T-helper 17 cell (primary cell): ENCODE results near the gene PREX1. TPM values are rescaled to one million over a fixed set of nuclear protein-coding genes. Genes with fewer than 3 reads are reported as not detected.
A peak's percentile ranks its signal among the peaks of the same experiment; 100 is the strongest.

Experiments
- ATAC-seq: fragments of 150-1000 bp; cut with Tn5 transposase; 2 replicates; pipeline ENCODE4 v1.10.0; 2021; ENCODE audit warnings: mild to moderate bottlenecking, moderate library complexity
- DNase-seq, 3 donors: peaks; one replicate each; pipeline versions ENCODE4 v3.0.0 to v3.0.0-alpha.2; 2020 to 2021
- H3K9me3 ChIP-seq: one replicate; pipeline ENCODE4 v1.7.0; 2013; ENCODE audit warnings: low read length, mild to moderate bottlenecking; ENCODE audit not compliant: control insufficient read depth, poor library complexity, severe bottlenecking
- H3K27ac Mint-ChIP-seq: one replicate; pipeline ENCODE4 v1.8.0; 2022; ENCODE audit warnings: mild to moderate bottlenecking, moderate library complexity, mixed read lengths
- H3K27me3 Mint-ChIP-seq: one replicate; pipeline ENCODE4 v1.8.0; 2022; ENCODE audit warnings: mixed read lengths
- H3K36me3 Mint-ChIP-seq: one replicate; pipeline ENCODE4 v1.8.0; 2022; ENCODE audit warnings: low read depth, mixed read lengths
- H3K4me1 Mint-ChIP-seq: one replicate; pipeline ENCODE4 v1.8.0; 2022; ENCODE audit warnings: mild to moderate bottlenecking, mixed read lengths
- H3K4me3 Mint-ChIP-seq: one replicate; pipeline ENCODE4 v1.8.0; 2022; ENCODE audit warnings: mild to moderate bottlenecking, moderate library complexity, mixed read lengths
- total RNA-seq, 4 donors: library from RNA in 2 of 4; stranded (reverse) in 2 of 4; gene quantifications; one replicate each; pipeline ENCODE4 v1.2.3 and lab custom pipeline; 2022 to 2026

The PREX1 gene
- total RNA-seq, 2 donors from 2014 or later, result 188 to 200 TPM

DNA sequence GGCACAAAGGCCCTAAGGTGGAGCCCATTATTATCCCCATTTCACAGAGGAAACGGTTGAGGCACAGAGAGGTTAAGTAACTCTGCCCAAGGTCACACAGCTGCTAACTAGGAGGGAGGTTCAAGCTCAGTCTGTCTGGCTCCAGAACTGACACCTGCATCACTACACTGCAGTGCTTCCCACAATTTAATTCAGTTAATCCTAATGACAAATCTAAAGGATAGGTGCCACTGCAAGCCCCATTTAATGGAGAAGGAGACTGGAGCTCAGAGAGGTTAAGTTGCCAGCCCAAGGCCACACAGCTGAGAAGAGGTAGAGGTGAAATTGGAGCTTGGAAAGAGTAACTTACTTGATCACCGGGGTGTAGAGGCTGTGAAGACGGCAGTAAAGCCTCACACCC, 148.8 kb downstream of the PREX1 start:
- Mint-ChIP-seq H3K27me3 (no peaks in the 10 kb centered on the region), H3K36me3 (peaks cover 6% of the 10 kb centered on the region), H3K4me3 (no peak overlapping the region), H3K4me1 (peaks cover 4% of the 10 kb centered on the region), H3K27ac (no peak overlapping the region)
- DNase-seq (no peak), ATAC-seq (no peak)
- H3K9me3 ChIP-seq, result no peaks in the 10 kb centered on the region

DNA sequence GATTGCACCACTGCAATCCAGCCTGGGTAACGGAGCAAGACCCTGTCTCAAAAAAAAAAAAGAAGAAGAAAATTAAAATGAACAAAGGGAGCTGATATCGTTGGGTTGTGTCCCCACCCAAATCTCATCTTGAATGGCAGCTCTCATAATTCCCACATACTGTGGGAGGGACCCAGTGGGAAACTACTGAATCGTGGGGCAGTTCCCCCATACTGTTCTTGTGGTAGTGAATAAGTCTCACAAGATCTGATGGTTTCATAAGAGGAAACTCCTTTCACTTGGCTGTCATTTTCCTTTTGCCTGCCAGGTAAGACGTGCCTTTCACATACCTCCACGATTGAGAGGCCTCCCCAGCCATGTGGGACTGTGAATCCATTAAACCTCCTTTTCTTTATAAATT, 149.4 kb downstream of the PREX1 start:
- no peak overlapping the region for H3K4me3 Mint-ChIP-seq
- DNase-seq (no peak), ATAC-seq (no peak)
- peaks cover 4% of the 10 kb centered on the region for H3K4me1 Mint-ChIP-seq
- peaks cover 6% of the 10 kb centered on the region for H3K36me3 Mint-ChIP-seq
- no peaks in the 10 kb centered on the region for H3K27me3 Mint-ChIP-seq
- H3K27ac Mint-ChIP-seq, result peak overlapping the region; percentile 2
- no peaks in the 10 kb centered on the region for H3K9me3 ChIP-seq

DNA sequence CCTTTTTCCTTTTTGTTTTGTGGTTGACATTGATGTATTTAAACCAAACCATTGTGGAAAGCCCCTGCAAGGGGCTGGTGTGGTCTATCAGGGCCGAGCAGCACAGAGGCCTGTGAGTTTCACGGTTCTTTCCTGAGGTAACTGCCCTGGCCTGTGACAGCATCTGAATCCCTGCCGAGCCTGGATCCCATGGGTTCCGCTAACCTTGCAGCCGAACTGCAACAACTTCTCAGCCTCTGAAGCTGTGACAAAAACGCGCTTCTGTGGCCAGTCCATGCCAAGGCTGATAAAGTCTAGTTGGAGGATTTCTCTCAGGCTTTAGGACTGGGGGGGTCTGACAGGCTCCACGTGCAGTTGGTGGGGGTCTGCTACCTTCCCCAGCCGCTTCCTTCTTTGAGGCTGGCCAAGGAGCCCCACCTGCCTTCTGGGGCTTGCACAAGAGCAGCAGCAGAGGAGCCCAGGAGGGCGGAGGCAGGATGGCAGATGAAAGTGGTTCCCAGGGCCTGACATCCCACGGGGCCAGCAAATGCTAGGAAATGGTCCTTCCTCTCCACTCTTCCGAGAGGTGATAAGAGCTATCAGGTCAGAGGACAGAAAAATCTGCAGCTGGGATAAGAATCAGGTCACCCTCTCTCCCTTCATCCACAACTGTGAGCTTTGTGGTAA, 150.9 kb downstream of the PREX1 start:
- H3K4me1 Mint-ChIP-seq, result peaks cover 13% of the 10 kb centered on the region
- peaks cover 11% of the 10 kb centered on the region for H3K36me3 Mint-ChIP-seq
- H3K27me3 Mint-ChIP-seq, result no peaks in the 10 kb centered on the region
- no peak for DNase-seq
- H3K4me3 Mint-ChIP-seq, result peak overlapping the region; percentile 15
- no peaks in the 10 kb centered on the region for H3K9me3 ChIP-seq
- peak overlapping the region; percentile 37 for H3K27ac Mint-ChIP-seq
- no peak for ATAC-seq

DNA sequence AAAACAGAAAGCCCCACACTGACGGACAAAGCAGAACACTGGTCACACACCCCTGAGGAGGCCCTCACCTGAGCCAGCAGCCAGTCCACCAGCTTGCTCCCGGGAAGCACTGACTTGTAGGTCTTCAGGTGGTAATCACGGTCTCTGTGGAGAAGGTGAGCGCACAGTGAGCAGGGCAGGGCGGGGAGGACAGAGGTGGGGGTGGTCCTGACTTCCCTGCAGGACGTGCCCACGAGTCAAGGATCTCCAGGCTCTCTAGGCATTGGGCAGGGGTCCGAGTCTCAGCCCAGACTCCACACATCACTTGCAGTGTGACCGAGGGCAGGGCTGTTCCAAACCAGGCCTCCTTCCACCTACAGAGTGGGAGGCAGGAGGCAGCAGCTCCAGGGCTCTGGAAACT, 151.7 kb downstream of the PREX1 start:
- peaks cover 15% of the 10 kb centered on the region for H3K4me1 Mint-ChIP-seq
- H3K27me3 Mint-ChIP-seq, result no peaks in the 10 kb centered on the region
- peaks cover 13% of the 10 kb centered on the region for H3K36me3 Mint-ChIP-seq
- peak overlapping the region; percentile 81 for H3K27ac Mint-ChIP-seq
- ATAC-seq (no peak), DNase-seq (no peak)
- no peak overlapping the region for H3K4me3 Mint-ChIP-seq
- no peaks in the 10 kb centered on the region for H3K9me3 ChIP-seq

DNA sequence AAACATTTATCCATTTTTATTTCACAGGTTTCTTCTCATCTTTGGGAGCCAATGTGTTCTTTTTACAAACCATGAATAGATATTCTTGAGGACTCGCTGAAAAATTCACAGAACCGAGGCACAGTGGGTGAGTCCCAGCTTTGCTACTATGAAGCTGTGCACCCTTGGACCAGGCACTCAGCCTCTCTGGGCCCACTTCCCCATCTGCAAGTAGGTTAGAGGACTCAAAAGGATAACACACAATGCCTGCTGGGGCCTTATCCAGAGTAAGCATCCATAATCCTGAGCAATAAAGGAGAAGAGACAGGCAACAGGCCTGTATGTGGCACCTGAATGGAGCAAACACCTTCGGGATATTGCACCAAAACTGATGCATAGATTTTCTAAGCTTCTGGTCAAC, 153.3 kb downstream of the PREX1 start:
- Mint-ChIP-seq H3K27me3 (no peaks in the 10 kb centered on the region), H3K36me3 (peaks cover 13% of the 10 kb centered on the region), H3K4me3 (no peak overlapping the region), H3K4me1 (peaks cover 18% of the 10 kb centered on the region), H3K27ac (no peak overlapping the region)
- no peak for ATAC-seq
- DNase-seq, result no peak
- no peaks in the 10 kb centered on the region for H3K9me3 ChIP-seq

DNA sequence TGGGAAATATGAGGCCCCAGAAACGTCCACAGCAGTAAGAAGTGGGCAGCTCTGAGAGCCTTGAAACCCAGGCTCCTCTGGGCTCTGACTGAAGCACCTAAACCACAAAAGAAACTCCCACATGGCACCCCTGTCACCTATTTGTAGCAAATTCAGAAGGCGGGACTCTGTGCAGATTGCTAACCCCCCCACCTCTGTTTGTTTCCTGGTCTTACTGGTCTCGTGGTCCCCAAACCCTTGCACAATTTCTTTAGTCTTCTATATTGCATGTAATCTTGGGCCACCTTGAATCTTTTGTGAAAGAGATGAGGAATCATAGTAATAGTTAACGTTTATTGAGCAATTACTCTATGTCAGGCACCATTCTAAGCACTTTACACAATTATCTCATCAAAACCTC, 154.3 kb downstream of the PREX1 start:
- ATAC-seq (no peak), DNase-seq (no peak)
- Mint-ChIP-seq H3K27me3 (no peaks in the 10 kb centered on the region), H3K4me3 (no peak overlapping the region), H3K4me1 (peaks cover 22% of the 10 kb centered on the region), H3K27ac (peak overlapping the region; percentile 88), H3K36me3 (peaks cover 6% of the 10 kb centered on the region)
- no peaks in the 10 kb centered on the region for H3K9me3 ChIP-seq

DNA sequence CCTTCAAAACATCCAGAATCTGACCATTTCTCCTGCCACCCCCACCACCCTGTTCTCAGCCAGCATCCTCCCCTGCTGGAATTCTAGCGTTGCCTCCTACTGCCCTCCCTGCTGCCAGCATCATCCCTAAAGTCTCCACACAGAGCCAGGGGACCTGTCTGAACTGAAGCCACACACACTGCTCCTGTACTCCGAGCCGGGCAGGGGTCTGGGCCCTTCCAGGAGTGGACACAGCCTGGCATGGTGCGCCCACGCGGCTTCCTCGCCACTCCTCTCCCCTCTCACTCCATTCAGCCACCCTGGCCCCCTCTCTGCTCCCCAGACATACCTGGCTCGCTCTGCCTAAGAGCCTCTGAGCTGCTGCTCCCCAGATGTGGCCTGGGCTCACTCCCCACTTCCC, 155.5 kb downstream of the PREX1 start:
- Mint-ChIP-seq H3K27ac (peak overlapping the region; percentile 88), H3K4me1 (peaks cover 20% of the 10 kb centered on the region), H3K36me3 (peaks cover 6% of the 10 kb centered on the region), H3K27me3 (no peaks in the 10 kb centered on the region), H3K4me3 (no peak overlapping the region)
- no peaks in the 10 kb centered on the region for H3K9me3 ChIP-seq
- DNase-seq, result no peak
- ATAC-seq, result no peak

DNA sequence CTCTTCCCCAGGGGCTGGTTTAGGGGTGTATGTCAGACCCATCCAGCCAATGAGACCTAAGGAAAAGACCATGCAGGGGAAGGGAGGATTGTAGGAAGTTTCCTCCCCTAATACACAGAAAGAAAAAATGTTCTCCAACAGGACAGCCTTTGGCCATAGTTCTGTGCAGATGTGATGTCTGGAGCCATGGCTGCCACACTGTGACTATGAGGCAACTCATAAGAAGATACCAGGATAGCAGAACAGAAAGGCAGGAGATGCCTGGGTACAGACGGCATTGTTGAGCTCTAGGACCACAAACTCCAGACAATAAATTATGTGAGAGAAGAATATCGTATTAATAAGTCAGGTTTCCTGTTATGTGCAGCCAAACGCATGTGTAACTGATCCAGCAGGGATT, 156.7 kb downstream of the PREX1 start:
- DNase-seq (no peak), ATAC-seq (no peak)
- Mint-ChIP-seq H3K36me3 (peaks cover 6% of the 10 kb centered on the region), H3K27ac (no peak overlapping the region), H3K4me3 (no peak overlapping the region), H3K27me3 (no peaks in the 10 kb centered on the region), H3K4me1 (peaks cover 18% of the 10 kb centered on the region)
- no peaks in the 10 kb centered on the region for H3K9me3 ChIP-seq

DNA sequence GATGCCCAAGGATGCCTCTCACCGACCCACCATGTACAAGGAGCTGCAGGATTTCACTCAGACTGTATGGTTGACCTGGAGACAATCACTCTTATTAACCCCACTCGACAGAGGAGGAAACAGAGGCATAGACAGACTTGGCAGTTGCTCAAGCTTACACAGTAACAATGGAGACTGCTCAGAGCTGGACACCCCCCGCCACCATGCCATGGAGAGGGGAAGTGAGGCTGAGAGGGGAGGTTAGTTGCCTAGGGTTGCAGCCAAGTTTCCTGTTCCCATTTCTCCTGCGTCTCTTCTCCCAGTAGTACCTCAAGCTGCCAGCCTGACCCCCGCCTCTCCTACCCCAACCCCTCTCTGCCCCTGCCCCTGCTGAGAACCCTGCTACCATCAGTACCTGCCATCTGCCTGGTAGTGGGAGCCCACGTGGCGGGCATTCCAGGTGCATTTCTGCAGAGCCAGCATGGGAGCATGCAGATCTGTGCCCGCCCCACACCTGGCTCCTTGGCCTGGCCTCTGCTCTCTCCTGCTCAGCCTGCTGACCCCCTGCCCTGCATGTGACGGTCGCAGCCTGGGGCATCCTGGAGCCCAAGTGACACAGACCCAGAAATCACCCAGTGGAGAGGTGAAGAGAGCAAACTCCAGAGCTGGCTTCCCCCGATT, 157.7 kb downstream of the PREX1 start:
- DNase-seq (no peak), ATAC-seq (no peak)
- H3K9me3 ChIP-seq, result no peaks in the 10 kb centered on the region
- Mint-ChIP-seq H3K27me3 (no peaks in the 10 kb centered on the region), H3K27ac (no peak overlapping the region), H3K36me3 (peaks cover 6% of the 10 kb centered on the region), H3K4me3 (no peak overlapping the region), H3K4me1 (peaks cover 18% of the 10 kb centered on the region)

DNA sequence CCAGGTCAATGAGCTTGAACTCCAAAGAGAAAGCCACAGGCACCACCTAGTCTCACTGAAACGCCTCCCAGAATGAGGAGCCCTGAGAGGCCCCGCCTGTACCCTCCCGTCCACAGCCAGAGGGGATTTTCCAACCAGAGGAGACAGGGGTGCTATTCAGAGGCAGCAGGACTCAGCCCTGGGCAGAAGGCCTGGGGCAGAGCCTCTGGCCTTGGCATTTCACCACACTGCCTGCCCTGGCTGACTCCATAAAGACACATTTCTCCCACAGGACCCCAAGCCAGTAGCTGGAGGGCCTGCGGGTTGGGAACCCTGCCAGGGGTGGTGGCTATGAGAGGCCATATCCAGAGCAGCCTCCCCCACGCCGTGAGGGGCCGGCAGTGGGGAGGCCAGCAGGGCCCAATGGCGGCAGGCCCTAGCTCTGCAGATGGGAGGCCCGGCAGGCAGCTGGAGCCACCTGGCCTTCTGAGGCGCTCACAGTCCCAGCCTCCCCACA, 159.3 kb downstream of the PREX1 start:
- Mint-ChIP-seq H3K4me1 (peaks cover 21% of the 10 kb centered on the region), H3K27me3 (no peaks in the 10 kb centered on the region), H3K36me3 (peaks cover 9% of the 10 kb centered on the region), H3K4me3 (no peak overlapping the region), H3K27ac (peak overlapping the region; percentile 89)
- DNase-seq (no peak), ATAC-seq (no peak)
- H3K9me3 ChIP-seq, result no peaks in the 10 kb centered on the region

DNA sequence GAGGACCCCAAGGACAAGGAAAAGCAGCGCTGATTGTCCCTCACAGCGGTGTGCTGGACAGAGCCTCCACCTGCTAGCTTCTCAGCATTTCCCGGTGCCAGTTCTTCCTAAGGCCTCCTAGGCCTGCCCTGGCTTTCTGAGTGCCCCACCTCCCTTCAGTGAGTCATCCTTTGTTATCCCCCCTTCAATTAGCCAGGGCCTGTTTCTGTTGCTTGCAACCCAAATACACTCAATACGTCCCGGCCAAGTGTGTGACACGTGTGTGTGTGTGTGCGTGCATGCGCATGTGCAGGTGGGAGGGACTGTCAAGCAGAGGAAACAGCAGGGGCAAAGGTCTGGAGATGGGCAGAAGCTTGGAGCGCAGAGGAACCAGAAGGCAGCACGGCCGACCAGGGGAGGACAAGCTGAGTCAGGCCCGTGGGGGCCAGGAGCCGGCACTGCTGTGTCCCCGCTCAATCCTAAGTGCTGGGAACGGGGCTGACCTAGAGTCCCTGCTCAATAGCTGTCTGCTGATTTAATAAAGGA, 159.8 kb downstream of the PREX1 start:
- ATAC-seq (no peak), DNase-seq (no peak)
- Mint-ChIP-seq H3K36me3 (peaks cover 9% of the 10 kb centered on the region), H3K27ac (peak overlapping the region; percentile 57), H3K4me1 (peaks cover 20% of the 10 kb centered on the region), H3K27me3 (no peaks in the 10 kb centered on the region), H3K4me3 (no peak overlapping the region)
- H3K9me3 ChIP-seq, result no peaks in the 10 kb centered on the region

DNA sequence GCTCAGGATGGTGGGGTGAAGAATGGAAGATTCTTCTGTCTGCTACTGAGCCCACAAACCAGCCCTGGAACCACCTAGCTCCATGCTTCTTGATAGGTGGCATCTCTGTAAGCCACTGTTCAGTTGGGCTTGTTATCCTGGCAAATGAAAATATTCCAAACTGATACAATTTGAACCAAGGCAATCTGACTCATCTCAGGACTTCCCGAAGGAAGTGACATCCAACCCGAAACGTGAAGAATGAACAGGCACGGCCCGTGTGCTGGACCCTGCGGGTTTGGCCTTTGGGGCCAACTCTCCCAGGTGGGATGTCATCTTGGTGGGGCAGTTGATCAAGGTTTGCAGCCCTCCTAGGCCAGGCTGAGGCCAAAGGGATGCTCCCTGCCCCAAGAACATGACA, 160.3 kb downstream of the PREX1 start:
- ATAC-seq (no peak), DNase-seq (no peak)
- Mint-ChIP-seq H3K4me1 (peaks cover 19% of the 10 kb centered on the region), H3K27me3 (no peaks in the 10 kb centered on the region), H3K27ac (peak overlapping the region; percentile 57), H3K4me3 (no peak overlapping the region), H3K36me3 (peaks cover 13% of the 10 kb centered on the region)
- no peaks in the 10 kb centered on the region for H3K9me3 ChIP-seq

DNA sequence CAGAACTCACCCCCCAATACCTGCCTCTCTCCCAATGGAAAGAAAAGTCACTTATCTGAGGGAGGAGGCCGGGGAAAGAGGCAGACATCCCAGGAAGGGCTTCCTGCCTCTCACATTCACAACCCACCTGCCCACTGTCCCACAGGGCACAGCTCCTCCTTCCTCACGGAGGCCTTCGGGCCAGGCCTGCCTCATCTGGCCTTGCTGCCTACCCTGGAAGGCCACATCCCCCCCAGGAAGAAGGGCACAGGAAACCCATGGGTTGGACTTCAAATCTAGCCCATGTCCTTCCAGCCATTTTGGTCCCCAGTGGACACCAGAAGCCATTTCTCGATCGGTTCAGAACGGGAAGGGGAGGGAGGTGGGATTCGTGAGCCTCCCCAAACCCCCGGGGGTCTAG, 162.0 kb downstream of the PREX1 start:
- ATAC-seq, result no peak
- H3K9me3 ChIP-seq, result no peaks in the 10 kb centered on the region
- H3K4me1 Mint-ChIP-seq, result peaks cover 15% of the 10 kb centered on the region
- no peak overlapping the region for H3K4me3 Mint-ChIP-seq
- no peak for DNase-seq
- peaks cover 8% of the 10 kb centered on the region for H3K36me3 Mint-ChIP-seq
- H3K27me3 Mint-ChIP-seq, result no peaks in the 10 kb centered on the region
- no peak overlapping the region for H3K27ac Mint-ChIP-seq

DNA sequence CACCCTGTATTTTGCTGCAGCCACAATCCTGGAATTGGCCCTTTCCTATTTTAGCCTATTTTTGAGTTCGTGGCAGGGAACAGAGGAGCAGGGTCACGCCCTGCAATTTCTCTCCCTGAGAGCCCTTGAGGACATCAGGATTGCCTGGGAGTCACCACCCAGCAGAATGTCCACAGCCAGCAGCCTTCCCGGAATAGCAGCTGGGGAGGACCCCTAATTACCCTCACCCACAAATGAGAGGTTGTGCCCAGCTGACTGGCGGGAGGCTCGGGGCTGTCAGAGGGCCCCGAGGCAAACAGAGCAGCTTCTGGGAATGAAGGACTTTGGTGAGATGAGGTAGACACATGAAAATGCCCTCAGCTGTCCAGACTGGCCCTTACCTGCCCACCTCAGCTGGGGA, 165.1 kb downstream of the PREX1 start:
- no peaks in the 10 kb centered on the region for H3K9me3 ChIP-seq
- H3K4me1 Mint-ChIP-seq, result peaks cover 26% of the 10 kb centered on the region
- H3K36me3 Mint-ChIP-seq, result peaks cover 25% of the 10 kb centered on the region
- no peaks in the 10 kb centered on the region for H3K27me3 Mint-ChIP-seq
- DNase-seq (no peak), ATAC-seq (no peak)
- no peak overlapping the region for H3K4me3 Mint-ChIP-seq
- peak overlapping the region; percentile 89 for H3K27ac Mint-ChIP-seq
